Measurements from ENCODE around the gene NDUFA3.
"Not testable (repeated sequence)": the region's sequence is repeated elsewhere in the genome, so short reads cannot be mapped to it uniquely, and the experiment has no call there.

NDUFA3 gene

DNA sequence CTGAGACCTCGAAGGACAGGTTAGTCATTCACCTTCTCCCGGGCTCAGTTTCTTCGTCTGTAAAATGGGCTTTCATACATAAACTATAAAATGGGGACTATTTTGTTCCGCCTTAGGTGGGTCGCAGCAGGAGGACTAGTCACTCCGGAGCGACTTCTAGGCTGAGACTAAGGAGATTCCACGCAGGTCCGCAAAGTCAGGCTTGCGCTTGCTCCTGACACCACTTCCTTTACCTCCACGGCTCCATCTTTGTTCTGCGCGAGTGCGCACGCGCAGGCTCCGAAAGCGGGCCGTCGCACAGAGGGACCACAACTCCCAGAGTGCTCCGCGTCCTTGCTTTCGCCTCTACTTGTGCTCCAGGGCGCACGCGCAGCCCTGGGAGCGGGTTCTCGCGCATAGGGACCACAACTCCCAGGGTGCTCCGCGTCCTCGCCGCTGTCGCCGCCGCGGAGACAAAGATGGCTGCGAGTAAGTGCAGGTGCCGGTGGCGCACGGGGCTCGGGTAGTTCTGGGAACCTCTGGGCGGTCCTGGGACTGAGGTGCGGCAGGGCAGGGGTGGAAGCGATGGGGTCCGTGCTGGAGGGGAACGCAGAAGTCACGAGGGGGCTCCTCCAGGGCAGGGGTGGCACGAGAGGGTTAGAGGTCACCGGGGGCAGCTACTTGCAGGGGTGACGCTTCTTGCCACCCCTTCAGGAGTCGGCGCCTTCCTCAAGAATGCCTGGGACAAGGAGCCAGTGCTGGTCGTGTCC is at the start of gene NDUFA3:
Gene NDUFA3, plus strand, starts transcription at position 435 of the 749 bp plus-strand sequence. Its CDS starts 24 bp downstream, at position 459.
- DNase-seq = peak; percentile 96

DNA sequence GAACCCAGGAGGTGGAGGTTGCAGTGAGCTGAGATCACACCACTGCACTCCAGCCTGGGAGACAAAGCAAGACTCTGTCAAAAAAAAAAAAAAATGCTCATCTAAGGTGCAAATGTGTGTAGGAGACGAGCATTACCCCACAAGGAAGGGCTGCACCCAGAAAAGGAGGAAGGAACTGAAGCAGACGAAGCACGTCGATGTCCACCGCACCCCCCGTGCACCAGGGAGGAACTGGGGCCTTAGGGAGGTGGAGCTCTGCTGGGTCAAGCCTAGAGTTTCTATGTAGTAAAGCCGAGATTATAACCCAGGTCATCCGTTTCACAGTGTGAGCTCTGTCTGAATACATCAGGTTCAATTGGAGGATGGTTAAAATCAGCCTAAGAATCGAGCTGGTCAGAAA is 40.0 kb upstream of the NDUFA3 start:
- DNase-seq = no peak

DNA sequence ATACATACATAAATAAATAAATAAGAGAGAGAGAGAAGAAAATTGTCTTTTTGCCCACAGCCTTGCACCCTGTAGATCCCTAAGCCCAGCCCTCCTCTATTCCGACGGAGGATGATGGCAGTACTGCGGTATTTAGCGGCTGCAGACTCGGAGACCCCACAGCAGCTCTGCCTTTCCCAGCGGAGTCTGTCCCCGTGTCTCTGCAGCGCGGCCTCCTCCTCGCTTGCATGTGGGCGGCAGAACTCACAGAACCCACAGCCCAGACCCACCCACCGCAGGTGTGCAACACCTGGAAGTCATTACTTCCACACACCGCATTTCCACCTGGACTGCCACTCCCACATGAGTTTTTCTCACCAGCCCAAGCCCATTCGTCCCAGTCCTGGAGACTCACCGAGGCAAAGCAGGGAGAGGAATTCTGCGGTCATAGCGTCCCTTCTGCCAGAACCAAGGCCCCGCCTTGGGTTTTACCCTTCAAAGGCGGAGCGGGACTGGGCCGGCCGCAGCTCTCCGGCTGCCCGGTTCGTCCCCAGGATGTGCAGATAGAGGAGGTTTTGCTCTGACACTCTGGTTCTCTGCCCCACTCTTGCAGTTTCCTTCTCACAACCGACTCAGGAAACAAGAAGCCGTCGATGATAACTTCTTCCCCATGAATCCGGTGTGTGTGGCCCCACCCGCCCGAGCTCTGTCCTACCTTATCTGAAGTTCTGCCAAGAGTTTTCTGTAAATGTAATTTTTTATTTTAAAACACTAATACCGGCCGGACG is 39.1 kb upstream of the NDUFA3 start, which contains the start of gene VSTM1:
Gene VSTM1, minus strand, starts transcription at position 548 of the 767 bp plus-strand sequence. Its CDS starts 120 bp downstream, at position 428.
- no peak for DNase-seq

DNA sequence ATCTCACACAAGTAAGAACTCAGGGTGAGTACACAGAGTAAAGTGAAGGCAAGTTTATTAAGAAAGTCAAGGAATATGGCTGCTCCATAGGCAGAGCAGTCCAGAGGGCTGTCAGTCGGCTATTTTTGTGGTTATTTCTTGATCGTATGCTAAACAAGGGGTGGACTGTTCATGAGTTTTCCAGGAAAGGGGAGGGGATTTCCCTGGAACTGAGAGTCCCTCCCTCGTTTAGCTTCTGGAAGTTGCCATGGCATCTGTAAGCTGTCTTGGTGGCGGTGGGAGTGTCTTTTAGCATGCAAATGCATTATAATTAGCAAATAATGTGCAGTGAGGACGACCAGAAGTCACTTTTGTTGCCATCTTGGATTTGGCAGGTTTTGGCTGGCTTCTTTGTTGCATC is 33.2 kb upstream of the NDUFA3 start:
- DNase-seq = no peak

GRCh38 chr19:54073829-54074228 is 28.8 kb upstream of the NDUFA3 start:
- DNase-seq = no peak

DNA sequence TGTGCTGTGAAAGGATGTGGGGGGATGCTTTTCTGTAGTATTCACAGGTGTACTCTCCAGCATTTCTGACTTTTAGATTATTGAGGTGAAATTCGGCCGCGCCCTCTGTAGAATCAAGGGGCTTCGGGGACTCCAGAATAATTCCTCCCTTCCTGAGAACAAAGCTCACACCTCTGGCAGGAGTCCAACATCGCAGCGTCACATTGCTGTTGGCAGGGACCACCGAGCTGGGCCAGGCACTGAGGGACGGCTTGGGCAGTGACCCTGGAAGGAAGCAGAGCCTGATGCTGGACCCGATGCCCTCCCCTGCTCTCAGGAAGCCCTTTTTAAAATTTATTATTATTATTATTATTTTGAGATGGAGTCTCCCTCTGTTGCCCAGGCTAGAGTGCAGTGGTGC is 27.8 kb upstream of the NDUFA3 start:
- DNase-seq = no peak

DNA sequence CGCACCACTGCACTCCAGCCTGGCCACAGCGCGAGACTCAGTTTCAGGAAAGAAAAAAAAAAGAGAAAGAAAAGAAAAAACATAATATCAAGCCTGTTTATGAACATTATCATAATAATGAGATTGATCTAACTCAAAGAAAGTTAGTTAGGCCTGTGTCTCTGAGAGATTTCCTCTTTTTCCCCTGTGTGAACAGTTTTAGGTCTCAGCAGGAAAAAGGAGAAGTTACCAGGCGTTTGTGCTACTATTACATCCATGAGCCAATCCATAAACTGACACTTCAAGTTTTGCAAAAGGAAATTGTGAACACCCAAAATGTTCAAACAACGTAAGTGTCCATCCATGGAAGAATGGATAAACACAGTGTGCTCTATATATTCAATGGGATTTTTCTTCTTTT is 25.3 kb upstream of the NDUFA3 start:
- DNase-seq = no peak

- DNase-seq = no peak
Observed at GRCh38 chr19:54081032-54081431, 21.6 kb upstream of the NDUFA3 start, which contains the start of gene TARM1. TSS of gene TARM1 (minus strand) at chr19:54081365. CDS start at chr19:54081340, 25 bp downstream.

DNA sequence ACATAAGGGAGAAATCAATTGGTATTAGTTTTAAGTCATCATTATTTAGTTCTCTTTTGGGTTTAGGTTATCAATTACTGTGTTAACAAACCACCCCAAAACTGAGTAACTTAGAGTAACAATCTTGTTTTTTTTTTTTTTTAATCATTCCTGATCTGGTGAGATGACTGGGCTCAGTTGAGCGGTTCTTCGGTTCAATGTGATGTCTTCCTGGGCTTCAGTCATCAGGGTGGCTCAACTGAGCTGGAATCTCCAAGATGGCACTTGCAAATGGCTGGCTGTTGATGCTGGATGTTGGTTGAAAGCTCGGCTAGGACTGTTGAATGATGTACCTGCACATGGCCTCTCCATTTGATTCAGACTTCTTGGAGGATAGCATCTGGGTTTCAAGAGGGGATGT is 18.2 kb upstream of the NDUFA3 start:
- no peak for DNase-seq

DNA sequence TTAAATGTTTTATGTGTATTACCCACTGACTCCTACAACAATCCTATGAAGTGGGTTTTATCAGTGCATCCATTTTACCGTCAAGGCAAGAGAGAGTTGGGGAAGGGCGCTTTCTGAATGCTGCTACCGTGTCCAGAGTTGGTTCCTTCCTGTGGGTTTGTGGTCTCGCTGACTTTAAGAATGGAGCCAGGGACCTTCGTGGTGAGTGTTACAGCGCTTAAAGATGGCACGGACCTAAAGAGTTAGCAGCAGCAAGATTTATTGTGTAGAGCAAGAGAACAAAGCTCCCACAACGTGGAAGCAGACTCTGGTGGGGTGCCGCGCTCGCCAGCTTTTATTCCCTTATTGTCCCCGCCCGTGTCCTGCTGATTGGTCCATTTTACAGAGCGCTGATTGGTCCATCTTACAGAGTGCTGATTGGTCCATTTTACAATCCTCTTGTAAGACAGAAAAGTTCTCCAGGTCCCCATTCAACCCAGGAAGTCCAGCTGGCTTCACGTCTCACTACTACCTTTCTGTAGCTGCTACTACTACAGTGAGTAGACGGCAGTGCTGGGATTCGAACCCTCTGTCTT is 8.1 kb upstream of the NDUFA3 start:
- DNase-seq = no peak

DNA sequence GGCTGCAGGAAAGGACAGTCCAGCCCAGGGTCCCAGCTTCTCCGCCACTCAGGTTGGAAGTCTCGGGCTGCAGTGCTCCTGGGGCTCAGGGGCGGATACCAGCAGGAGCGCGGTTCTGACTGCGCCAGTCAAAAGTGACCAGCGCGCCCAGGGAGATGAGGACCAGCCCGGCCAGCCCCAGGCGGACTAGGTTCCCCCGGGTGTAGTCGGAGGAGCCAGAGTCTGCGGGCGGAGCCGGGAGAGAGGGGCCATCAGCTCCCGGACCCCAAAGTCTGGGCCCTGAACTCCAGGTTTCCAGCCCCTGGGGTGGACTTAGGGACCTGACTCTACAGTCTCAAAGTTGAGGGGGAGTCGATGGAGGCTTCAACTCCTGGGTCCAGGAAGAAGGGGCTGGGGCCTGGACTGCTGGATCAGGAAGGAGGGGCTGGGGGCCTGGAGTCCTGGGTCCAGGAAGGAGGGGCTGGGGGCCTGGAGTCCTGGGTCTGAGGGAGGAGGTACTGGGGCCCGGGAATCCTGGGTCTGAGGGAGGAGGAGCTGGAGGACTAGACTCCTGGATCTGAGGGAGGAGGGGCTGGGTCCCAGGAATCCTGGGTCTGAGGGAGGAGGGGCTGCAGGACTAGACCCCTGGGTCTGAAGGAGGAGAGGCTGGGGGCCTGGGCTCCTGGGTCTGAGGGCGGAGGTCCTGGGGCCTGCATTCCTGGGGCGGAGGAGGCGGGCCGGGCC is 7.4 kb upstream of the NDUFA3 start:
- no peak for DNase-seq

DNA sequence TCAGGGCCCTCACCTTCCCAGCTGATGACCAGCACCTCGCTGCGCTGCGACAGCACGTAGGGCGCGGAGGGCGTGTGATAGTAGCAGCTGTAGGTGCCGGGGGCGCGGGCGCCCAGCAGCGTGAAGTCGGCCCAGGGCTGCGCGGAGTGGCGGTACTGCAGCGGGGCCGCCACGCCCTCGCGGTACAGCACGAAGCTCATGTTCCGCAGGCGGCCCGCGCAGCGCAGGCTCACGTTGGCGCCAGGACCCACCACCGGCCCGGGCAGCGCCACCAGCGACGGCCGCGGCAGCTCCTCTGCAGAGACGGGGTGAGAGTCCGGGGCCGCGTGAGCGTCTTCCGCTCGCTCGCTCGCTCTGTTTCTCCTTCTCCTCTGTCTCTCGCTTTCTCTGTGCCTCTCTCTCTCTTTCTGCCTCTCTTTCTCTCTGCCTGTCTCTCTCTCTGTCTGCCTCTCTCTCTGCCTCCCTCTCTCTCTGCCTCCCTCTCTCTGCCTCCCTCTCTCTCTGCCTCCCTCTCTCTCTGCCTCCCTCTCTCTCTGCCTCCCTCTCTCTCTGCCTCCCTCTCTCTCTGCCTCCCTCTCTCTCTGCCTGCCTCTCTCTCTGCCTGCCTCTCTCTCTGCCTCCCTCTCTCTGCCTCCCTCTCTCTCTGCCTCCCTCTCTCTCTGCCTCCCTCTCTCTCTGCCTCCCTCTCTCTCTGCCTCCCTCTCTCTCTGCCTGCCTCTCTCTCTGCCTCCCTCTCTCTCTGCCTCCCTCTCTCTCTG is 6.6 kb upstream of the NDUFA3 start:
- DNase-seq = peak; percentile 63

DNA sequence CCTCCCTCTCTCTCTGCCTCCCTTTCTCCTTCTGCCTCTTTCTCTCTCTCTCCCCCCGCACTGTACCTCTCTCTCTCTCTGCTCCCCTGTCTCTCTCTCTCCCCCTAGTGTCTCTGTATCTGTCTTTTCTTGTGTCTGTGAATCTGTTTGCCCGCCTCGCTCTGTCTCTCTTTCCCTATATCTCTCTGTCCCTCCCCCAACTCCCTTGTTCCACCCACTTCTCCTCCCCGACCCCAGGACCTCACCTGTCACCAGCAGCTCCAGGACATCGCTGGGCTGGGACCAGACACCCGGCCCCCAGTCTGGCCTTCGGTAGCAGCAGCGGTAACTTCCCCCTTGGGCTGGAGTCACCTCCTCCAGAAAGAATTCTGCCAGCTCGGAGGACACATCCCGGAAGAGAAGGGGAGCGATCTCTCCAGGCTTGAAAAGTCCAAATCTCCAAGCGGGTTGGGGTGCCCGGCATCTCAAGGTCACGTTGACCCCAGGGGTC is 6.0 kb upstream of the NDUFA3 start:
- no peak for DNase-seq

GRCh38 chr19:54099190-54099902 is 3.3 kb upstream of the NDUFA3 start:
- DNase-seq = no peak

DNA sequence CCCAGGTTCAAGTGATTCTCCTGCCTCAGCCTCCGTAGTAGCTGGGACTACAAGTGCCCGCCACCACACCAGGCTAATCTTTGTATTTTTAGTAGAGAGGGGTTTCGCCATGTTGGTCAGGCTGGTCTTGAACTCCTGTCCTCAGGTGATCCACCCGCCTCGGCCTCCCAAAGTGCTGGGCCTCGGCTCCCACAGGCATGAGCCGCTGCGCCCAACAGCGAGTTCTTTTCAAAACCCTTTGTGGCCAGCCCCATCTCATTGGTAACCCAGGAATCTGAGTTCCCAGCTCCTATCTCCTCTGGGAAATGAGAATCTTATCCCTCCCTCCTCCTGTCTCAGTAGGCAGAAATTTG is 2.8 kb upstream of the NDUFA3 start:
- DNase-seq = not testable (repeated sequence)

DNA sequence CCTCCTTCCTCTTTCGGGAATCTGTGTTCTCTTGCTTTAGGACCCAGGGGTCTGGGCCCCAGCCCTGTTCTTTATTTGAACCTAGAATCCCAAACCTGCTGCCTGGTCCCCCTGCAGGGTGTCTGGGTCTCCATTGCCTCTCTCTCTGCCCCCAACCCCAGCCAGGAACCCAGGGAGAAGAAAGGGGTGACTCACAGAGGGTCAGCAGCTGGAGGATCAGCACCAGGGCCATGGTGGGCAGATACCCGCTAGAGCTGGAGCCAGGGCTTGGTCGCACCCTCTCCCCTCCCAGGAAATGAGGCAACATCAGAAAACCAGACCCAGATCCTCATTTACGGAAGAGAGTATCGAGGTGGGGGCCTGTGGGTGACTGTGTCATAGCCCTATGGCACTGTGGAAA is 2.1 kb upstream of the NDUFA3 start, which contains the start of gene OSCAR:
Gene OSCAR, minus strand, starts transcription at position 243 of the 400 bp plus-strand sequence. Its CDS starts 11 bp downstream, at position 232.
- DNase-seq = no peak

DNA sequence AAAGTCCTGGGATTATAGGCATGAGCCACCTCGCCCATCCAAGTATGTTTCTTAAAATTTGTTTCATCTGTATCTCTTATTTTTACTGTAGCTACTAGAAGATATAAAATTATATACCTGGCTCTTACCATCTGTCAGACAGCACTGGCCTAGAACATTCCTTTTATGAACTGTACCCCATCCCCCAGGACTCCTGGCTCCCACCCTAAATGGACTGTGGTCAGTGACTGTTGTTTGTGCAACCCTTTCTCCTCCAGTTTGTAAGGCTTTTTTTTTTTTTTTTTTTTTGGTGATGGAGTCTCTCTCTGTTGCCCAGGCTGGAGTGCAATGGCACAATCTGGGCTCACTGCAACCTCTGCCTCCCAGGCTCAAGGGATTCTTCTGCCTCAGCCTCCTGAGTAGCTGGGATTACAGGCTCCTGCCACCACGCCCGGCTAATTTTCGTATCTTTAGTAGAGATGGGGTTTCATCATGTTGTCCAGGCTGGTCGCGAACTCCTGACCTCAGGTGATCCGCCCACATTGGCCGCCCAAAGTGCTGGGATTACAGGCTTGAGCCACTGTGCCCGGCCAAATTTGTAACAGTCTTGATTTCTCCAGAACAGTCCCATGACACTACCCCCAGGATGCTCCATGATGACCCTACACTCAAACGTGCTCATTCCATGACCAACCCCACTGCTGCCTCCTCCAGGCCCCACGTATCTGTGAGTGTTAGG is 2.5 kb downstream of the NDUFA3 start:
- DNase-seq = no peak

DNA sequence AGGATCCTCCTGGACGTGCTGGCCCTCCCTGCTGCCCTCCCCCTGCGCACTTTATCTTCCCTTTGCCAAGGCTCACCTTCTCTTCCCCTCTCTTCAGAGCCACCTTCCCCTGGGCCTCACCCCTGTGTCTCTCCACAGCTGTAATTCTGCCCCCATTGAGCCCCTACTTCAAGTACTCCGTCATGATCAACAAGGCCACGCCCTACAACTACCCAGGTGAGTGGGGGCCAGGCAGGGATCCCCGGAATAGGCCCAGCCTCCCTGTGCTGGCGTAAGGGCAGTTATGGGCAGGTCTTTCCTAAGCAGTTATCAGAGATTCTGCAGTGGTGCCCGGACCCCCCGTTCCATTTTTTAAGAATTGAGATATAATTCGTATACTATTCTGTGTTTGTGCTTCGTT is 3.1 kb downstream of the NDUFA3 start:
- DNase-seq = no peak

- no peak for DNase-seq
Observed at GRCh38 chr19:54106716-54107115, 4.1 kb downstream of the NDUFA3 start.

DNA sequence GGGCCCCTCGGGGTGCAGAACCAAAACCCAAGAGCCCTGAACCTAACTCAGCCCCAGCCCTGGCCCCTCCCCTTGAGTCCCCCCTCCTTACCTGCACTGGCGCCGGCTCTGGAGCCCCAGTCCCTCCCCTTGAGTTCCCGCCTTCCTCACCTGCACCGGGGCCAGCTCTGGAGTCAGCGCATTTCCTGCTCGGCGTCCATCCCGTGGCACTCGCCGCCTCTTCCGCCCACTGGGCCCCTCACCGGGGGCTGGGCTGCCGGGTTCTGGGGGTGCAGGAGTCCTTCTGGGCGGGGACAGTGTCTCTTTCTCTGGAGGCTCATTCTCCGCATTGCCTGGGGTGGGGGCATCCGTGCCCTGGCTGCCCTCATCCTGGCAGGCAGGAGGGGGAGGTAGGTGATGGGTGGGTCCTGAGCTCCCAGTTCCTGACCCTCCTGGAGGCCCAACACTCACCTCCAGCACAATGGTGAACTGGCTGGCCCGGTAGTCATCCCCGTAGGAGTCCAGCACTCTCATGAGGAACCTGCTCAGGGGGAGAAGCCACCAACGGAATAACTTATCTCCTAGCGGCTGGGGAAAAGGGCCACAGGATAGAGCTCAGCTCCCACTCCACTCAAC is 5.3 kb downstream of the NDUFA3 start:
- no peak for DNase-seq
